HepG2 (cell line): Measurements from ENCODE around the gene PAPPA2. TPM values are rescaled to one million over a fixed set of nuclear protein-coding genes. Genes with fewer than 3 reads are reported as not detected.

Experiments
- ATAC-seq: fragments of 200-7000 bp; cut with Tn5 transposase; 3 replicates; pipeline ENCODE4 v1.9.1; 2020; ENCODE audit warnings: mild to moderate bottlenecking, moderate library complexity
- BruUV-seq: library from RNA; stranded (reverse); fragments of 400-500 nt; replicated peaks from 2 replicates; lab custom pipeline; 2021; lab: Mats Ljungman, UMichigan
- CTCF ChIA-PET: fragments of 300-600 bp; formaldehyde crosslinking; extraction: SDS; loops from one replicate; lab custom pipeline; 2021; ENCODE audit warnings: low total read pairs, inconsistent platforms, low intra/inter-chr PET ratio; lab: Yijun Ruan, JAX
- POLR2A ChIA-PET: fragments of 350-600 bp; sonication (Branson Sonifier 250); formaldehyde crosslinking; loops from one replicate; lab custom pipeline; 2020; ENCODE audit warnings: antibody characterized with exemption, inconsistent platforms; lab: Yijun Ruan, JAX
- DNase-seq: peaks from one replicate; pipeline ENCODE4 v3.0.0-alpha.2; 2015; ENCODE audit warnings: low spot score
- FAIRE-seq: peaks from 3 replicates; lab custom pipeline; 2011; peaks lifted over from hg19 to GRCh38; lab: Jason Lieb, UNC
- H2AFZ ChIP-seq: one replicate; pipeline ENCODE4 v1.6.1; 2011; ENCODE audit warnings: low read length, inconsistent platforms
- H3K27ac ChIP-seq: fragments of 300-600 bp; 3 replicates; pipeline ENCODE4 v1.8.0; 2011; ENCODE audit warnings: mixed run types, mild to moderate bottlenecking, mixed read lengths, low read length, inconsistent platforms; ENCODE audit not compliant: insufficient read depth; ENCODE audit errors: extremely low read length
- H3K27me3 ChIP-seq, 2 experiments: fragments of 200-600 bp in 1 of 2; 2 replicates in 1 of 2; 3 replicates in 1 of 2; pipeline versions ENCODE4 v1.6.0 to v1.8.0; 2011; ENCODE audit warnings: low read length in 2 of 2, mild to moderate bottlenecking in 2 of 2, moderate library complexity in 2 of 2, inconsistent platforms in 1 of 2; ENCODE audit not compliant: insufficient read depth in 2 of 2, control insufficient read depth in 1 of 2
- H3K36me3 ChIP-seq, 2 experiments: fragments of 200-600 bp in 1 of 2; replicated peaks in 1 of 2; 2 replicates in 1 of 2; 3 replicates in 1 of 2; pipeline versions ENCODE4 v1.5.1 to v1.8.0; 2011; ENCODE audit warnings: low read length in 2 of 2, inconsistent platforms in 1 of 2; ENCODE audit not compliant: insufficient read depth in 2 of 2, control insufficient read depth in 1 of 2
- H3K4me1 ChIP-seq: 2 replicates; pipeline ENCODE4 v1.5.1; 2012; ENCODE audit warnings: low read length, inconsistent platforms; ENCODE audit not compliant: insufficient read depth
- H3K4me2 ChIP-seq: 2 replicates; pipeline ENCODE4 v1.6.0; 2011; ENCODE audit warnings: low read depth, low read length, inconsistent platforms
- H3K4me3 ChIP-seq, 3 experiments: fragments of 200-600 bp in 1 of 3; sonication (generic), shearing (Covaris generic) in 1 of 3; replicated peaks in 1 of 3; 2 replicates each; pipeline ENCODE4 v1.5.1; 2011 to 2016; ENCODE audit warnings: low read length in 3 of 3, inconsistent platforms in 2 of 3, low read depth in 2 of 3, mild to moderate bottlenecking in 2 of 3, control low read depth in 1 of 3, mixed read lengths in 1 of 3; ENCODE audit not compliant: insufficient read depth in 1 of 3
- H3K79me2 ChIP-seq: one replicate; pipeline ENCODE4 v1.6.1; 2011; ENCODE audit warnings: low read length, inconsistent platforms; ENCODE audit not compliant: insufficient read depth
- H3K9ac ChIP-seq: 2 replicates; pipeline ENCODE4 v1.6.0; 2011; ENCODE audit warnings: mild to moderate bottlenecking, low read depth, low read length, inconsistent platforms; ENCODE audit not compliant: insufficient read depth
- H3K9me3 ChIP-seq: 2 replicates; pipeline ENCODE4 v1.5.1; 2012; ENCODE audit warnings: mild to moderate bottlenecking, low read length
- H4K20me1 ChIP-seq: 2 replicates; pipeline ENCODE4 v1.6.0; 2011; ENCODE audit warnings: inconsistent platforms, mild to moderate bottlenecking, low read length, moderate library complexity; ENCODE audit not compliant: insufficient read depth
- CBX1 ChIP-seq: IDR thresholded peaks from one replicate; pipeline ENCODE4 v1.6.1; 2016; ENCODE audit warnings: antibody characterized with exemption, low read depth
- FOSL1 ChIP-seq: sonication (generic); formaldehyde crosslinking; IDR thresholded peaks from 2 replicates; pipeline ENCODE4 v1.9.0; 2021; ENCODE audit warnings: missing genetic modification reagents, borderline replicate concordance
- FOXM1 ChIP-seq: sonication (generic); formaldehyde crosslinking; IDR thresholded peaks from 2 replicates; pipeline ENCODE4 v1.5.0; 2020; ENCODE audit warnings: missing genetic modification reagents
- GATAD1 ChIP-seq: IDR thresholded peaks from 2 replicates; pipeline ENCODE4 v1.6.1; 2016; ENCODE audit warnings: missing genetic modification reagents, missing compliant biosample characterization
- KLF9 ChIP-seq: IDR thresholded peaks from 2 replicates; pipeline ENCODE4 v1.6.1; 2016; ENCODE audit warnings: low read depth
- MEIS2 ChIP-seq: sonication (generic); formaldehyde crosslinking; IDR thresholded peaks from 2 replicates; pipeline ENCODE4 v1.9.0; 2021; ENCODE audit warnings: mild to moderate bottlenecking, missing genetic modification reagents
- RAD51 ChIP-seq: fragments of 450-650 bp; IDR thresholded peaks from 2 replicates; pipeline ENCODE4 v1.6.1; 2016; ENCODE audit warnings: borderline replicate concordance
- ZBTB8A ChIP-seq: sonication (generic); formaldehyde crosslinking; IDR thresholded peaks from 2 replicates; pipeline ENCODE4 v1.4.0; 2020; ENCODE audit warnings: mild to moderate bottlenecking, low read depth, missing genetic modification reagents, borderline replicate concordance
- ZNF564 ChIP-seq: sonication (generic); formaldehyde crosslinking; IDR thresholded peaks from 2 replicates; pipeline ENCODE4 v1.8.1; 2023; ENCODE audit warnings: mild to moderate bottlenecking, missing genetic modification reagents
- ZNF768 ChIP-seq: sonication (generic); formaldehyde crosslinking; IDR thresholded peaks from 2 replicates; pipeline ENCODE4 v1.4.0; 2020; ENCODE audit warnings: missing genetic modification reagents
- WGBS: methylation state at CpG from one replicate; pipeline ENCODE4 v1.1.6; 2017; ENCODE audit warnings: low lambda C conversion rate; 5-methylcytosine and 5-hydroxymethylcytosine counted together
- in situ Hi-C: cut with HindIII; loops from 2 replicates; pipeline ENCODE4 v1.10.0; 2017; ENCODE audit warnings: low pct_unique_long_range_greater_than_20kb; ENCODE audit not compliant: extremely low pct_ligation_motif_present
- intact Hi-C: fragments of 100-400 bp; cut with micrococcal nuclease; formaldehyde crosslinking; loops from one replicate; pipeline ENCODE4 v1.10.0; 2022; ENCODE audit not compliant: unreplicated experiment
- polyA plus RNA-seq, 8 experiments: library from polyadenylated mRNA; depleted of rRNA in 3 of 8; stranded (reverse) in 7 of 8; unstranded in 1 of 8; fragments of >200 nt; fragmentation: Illumina TruSeq in 4 of 8; extraction: Trizol in 4 of 8; gene quantifications; 2 replicates each; pipeline versions ENCODE4 v1.2.1 to v1.2.3, GENCODE V29; 2011 to 2016; ENCODE audit warnings: low read depth in 4 of 8, missing spikeins in 1 of 8, mixed read lengths in 1 of 8; ENCODE audit not compliant: insufficient read depth in 1 of 8
- total RNA-seq, 5 experiments: library from RNA; depleted of rRNA; stranded (reverse); fragments of >200 nt; fragmentation: Illumina TruSeq; extraction: Trizol; gene quantifications; 2 replicates each; pipeline ENCODE4 v1.2.3, GENCODE V29; 2016; ENCODE audit warnings: low read depth in 1 of 5

PAPPA2 gene
- total and polyA plus RNA-seq, 2 of the 13 experiments (the other 11 are each of a cell fraction or from before 2014, with no cell fraction given), result 0.01 TPM; not detected in 1

- H3K9ac ChIP-seq, result no peak overlapping the region
- H3K4me1 ChIP-seq, result peaks cover 11% of the 10 kb centered on the region
- H3K9me3 ChIP-seq, result no peaks in the 10 kb centered on the region
- WGBS, result 0% methylated on average over 7 of the region's 7 CpGs
- no peak overlapping the region for H3K4me2 ChIP-seq
- no peak for TF ChIP-seq MEIS2
- no peak for TF ChIP-seq KLF9 (CRISPR knock-in tag)
- no peak for TF ChIP-seq ZNF564 (CRISPR knock-in tag)
- no peak for TF ChIP-seq FOSL1 (CRISPR knock-in tag)
- TF ChIP-seq GATAD1, result no peak
- TF ChIP-seq RAD51, result no peak
- no peak for TF ChIP-seq FOXM1 (CRISPR knock-in tag)
- TF ChIP-seq ZBTB8A (CRISPR knock-in tag), result no peak
- no peak for TF ChIP-seq ZNF768 (CRISPR knock-in tag)
- TF ChIP-seq CBX1, result no peak
- ChIA-PET POLR2A (no interaction called here), CTCF (no interaction called here)
- H2AFZ ChIP-seq, result no peak overlapping the region
- H4K20me1 ChIP-seq, result no peaks in the 10 kb centered on the region
- H3K27me3 ChIP-seq, result no peaks in the 10 kb centered on the region
- FAIRE-seq (no peak), ATAC-seq (no peak), DNase-seq (no peak)
- no peak overlapping the region for H3K27ac ChIP-seq
- intact Hi-C loops, result loop anchor here (5.0 kb wide), 1 partner anchor 1097 kb away; no protein-coding TSS in a partner anchor
- no peak overlapping the region for H3K4me3 ChIP-seq
- H3K36me3 ChIP-seq, result no peaks in the 10 kb centered on the region
- in situ Hi-C loops, result loop anchor here (25.0 kb wide), 1 partner anchor 1107 kb away; no protein-coding TSS in a partner anchor
- no TSS peak for BruUV-seq
- no peaks in the 10 kb centered on the region for H3K79me2 ChIP-seq
Observed at GRCh38 chr1:176469450-176470010, 6.6 kb downstream of the PAPPA2 start.
